Measurements from ENCODE around the gene NLRP5. TPM values are rescaled to one million over a fixed set of nuclear protein-coding genes. Genes with fewer than 3 reads are reported as not detected.

NLRP5 gene
- total RNA-seq, 1 experiment from 2014 or later, result not detected

DNA sequence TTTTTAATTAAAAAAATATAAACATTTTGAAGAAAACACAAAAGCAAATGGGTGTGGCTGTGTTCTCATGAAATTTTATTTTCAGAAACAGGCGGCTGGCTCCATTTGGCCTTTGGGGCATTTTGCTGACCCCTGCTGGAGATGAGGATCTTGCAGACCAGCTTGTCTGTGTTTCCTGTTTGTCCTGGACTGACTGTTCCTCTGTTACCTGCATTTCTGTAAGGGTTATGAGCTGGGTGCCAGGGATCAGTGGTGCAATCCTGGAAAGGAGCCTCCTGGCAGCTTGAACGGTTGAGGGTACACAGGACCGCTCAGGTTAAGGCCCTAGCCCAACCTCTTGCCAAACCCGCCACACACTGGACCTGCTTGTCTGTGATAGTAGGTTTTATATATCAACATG, 84.6 kb downstream of the NLRP5 start:
- DNase-seq (ENCODE audit: low spot score), result peak; percentile 63

DNA sequence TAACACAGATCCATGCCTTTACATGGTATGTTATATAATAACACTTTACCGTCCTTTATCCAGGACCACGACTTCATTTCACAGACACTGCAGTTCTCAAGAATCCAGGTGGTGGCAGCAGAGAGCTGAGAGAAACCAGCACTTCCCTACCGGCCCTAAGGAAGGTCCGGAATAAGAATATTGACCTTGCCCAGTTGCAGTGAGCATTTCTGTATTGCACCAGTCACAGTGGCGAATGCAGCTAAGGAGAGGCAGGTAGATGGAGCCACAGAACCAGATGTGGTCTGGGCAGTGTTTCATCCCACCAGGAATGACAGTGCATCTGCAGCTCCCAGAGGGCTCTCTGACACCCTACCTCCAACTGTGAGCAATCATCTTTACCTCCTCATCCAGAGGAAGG, 89.9 kb downstream of the NLRP5 start:
- peak; percentile 88 for DNase-seq (ENCODE audit: low spot score)

DNA sequence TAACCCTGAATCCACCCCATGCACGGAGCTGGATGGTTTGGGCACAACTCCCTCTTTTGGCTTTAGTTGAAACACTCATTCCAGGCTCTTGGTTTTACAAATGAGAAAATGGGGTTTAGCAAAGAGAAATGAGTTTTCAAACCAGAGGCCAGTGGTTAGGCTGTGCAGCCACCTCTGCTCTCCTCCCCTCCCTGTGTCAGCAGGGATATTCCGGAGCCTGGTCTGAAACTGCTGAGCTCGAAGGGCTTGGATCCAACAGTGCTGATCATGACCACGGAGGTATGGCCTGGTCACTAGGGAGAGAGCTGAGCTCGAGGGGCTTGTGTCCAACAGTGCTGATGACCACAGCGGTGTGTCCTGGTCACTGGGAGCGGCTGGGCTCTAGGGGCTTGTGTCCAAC, 93.0 kb downstream of the NLRP5 start:
- no peak for DNase-seq (ENCODE audit: low spot score)

DNA sequence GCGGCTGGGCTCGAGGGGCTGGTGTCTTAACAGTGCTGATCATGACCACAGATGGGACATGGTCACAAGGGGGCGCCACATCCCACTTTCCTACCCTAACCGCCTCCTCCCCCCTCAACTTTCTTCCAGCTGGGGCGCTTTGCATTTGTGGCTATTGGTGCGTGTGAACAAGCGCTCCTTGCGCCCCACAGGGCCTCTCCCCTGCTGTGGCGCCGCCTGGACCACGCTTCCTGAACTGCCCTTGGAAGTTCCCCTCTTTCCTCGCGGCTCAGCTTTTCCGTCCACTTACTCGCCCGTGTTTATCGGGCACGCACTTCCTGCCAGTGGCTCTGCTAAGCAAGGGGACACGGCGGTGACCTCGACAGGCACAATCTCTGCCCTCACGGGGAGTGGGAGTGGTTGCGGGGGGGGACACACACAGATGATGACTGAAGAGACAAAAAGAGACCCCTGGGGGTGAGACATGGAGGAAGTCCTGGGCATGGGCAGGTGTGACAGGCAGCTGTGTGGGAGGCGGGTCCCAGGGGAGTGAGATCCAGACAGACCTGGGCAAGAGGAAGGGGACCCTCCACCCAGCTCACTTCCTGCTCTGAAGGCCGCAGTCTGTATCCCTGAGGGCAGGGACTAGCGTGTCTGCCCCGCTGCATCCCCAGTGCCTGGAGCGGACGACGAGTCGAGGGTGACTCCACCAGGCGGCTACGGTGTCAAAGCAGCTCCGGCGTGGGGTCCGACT, 94.3 kb downstream of the NLRP5 start:
- peak; percentile 91 for DNase-seq (ENCODE audit: low spot score)

DNA sequence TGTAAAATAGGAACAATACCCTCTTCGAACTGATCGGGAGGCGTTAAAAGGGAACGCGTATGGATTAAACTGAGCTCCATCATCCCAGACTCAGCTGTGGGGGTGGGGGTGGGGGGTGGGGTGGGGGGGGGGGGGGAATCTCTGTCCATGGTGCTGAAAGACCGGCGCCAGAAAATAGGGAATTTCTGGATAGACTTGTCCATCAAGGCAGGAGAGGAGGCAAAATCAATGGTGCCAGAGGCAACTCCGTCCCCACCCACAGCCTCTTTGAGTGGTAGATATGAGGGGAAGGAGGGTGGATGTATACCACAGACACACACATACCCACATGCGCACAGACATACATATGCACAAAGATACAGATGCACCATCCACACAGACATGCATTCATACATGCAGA, 97.1 kb downstream of the NLRP5 start:
- DNase-seq (ENCODE audit: low spot score), result no peak

DNA sequence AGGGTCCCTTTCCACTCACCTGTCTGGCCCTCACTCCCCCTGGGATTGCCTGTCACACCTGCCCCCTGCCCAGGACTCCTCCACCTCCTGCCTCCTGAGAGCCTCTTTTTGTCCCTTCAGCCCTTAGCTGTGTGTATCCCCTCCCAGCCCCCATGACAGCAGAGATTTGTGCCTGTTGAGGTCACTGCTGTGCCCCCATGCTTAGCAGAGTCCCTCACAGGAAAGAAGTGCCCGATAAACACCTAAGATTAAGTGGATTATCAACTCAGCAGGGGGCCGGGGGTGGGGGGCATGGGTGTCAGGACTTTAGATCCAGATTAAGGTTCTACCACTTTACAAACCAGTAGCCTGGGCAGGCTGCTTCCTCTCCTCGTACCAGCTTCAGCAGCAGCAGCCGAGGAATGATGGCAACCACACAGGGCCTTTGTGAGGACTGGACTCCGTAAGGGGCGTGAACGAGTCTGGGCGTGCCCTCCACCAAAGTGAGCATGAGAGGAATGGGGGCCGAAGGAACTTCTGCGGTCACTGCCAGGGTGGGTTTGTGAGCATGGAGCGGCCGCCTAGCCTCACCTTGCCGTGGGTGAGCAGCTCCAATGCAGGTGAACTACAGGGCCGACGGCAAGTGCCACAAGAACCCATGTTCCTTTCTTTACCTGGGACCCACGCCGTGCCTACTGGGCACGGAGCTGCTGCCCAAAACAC, 98.4 kb downstream of the NLRP5 start:
- no peak for DNase-seq (ENCODE audit: low spot score)

DNA sequence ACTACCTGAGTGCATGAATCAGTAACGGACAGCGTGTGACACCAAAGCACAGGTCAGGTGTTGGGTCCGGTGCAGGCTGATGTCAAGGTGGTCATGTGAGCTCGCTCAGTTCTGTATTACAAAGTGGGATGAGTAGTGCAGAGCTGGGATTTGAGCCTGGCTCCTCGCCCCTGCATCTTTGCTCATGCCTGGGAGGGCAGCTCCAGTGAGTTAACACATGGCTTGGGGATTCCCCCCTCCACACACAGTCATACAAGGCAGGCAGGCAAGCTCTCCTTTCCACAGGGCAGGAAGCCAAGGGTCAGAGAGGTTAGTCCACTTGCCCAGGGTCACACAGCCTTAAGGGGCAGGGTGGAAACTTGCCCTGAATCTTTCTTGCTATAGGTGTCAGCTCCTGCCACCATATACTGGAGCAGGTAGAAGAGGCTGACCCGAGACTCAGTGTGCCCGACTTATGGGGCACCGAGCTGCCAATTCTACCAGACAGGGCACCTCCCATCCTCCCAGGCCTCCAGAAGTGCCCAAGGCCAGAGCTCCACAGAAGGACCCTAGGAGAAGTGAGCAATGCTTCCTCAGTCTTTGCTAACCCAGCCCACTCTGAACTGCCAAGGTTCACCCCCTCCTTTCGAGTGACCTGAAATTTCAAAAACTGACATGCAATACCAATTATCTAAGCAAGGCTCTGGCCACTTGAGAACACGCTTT, 99.1 kb downstream of the NLRP5 start:
- no peak for DNase-seq (ENCODE audit: low spot score)

DNA sequence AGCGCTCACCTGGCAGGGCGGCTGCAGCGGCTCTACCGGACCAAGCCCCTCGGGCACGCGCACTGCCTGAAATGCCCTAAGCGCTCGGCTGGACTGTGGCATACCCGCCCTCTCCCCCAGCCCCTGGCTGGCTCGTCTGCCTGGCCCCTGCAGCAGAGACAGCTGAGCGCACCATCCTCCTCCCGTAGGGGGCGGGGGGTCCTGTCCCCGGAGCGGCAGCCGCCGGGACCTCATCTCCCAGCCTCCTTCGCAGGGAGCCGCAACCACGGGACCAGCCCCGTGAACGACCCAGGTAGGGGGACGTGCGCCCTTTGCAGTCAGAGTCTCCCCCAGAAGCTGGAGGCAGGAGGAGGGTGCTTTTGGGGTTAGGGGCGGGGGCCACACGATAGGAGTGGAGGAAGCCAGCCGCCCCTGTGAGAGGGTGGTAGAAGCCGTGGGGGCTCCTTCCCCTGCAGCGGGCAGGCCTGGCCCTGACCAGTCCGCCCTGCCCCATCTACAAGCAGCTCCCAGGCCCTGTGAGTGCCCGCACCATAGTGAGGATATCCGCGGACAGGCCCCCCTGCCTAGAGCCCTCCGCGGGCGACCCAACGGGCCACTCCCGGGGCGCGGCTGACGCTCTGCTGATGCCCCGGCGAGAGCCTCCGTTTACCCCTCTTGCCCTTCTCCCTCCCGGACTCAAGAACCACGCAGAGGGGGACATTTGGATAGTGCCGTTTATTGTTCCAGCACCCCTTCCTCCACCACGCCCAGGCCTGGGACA, 100.3 kb downstream of the NLRP5 start:
- DNase-seq (ENCODE audit: low spot score), result no peak

DNA sequence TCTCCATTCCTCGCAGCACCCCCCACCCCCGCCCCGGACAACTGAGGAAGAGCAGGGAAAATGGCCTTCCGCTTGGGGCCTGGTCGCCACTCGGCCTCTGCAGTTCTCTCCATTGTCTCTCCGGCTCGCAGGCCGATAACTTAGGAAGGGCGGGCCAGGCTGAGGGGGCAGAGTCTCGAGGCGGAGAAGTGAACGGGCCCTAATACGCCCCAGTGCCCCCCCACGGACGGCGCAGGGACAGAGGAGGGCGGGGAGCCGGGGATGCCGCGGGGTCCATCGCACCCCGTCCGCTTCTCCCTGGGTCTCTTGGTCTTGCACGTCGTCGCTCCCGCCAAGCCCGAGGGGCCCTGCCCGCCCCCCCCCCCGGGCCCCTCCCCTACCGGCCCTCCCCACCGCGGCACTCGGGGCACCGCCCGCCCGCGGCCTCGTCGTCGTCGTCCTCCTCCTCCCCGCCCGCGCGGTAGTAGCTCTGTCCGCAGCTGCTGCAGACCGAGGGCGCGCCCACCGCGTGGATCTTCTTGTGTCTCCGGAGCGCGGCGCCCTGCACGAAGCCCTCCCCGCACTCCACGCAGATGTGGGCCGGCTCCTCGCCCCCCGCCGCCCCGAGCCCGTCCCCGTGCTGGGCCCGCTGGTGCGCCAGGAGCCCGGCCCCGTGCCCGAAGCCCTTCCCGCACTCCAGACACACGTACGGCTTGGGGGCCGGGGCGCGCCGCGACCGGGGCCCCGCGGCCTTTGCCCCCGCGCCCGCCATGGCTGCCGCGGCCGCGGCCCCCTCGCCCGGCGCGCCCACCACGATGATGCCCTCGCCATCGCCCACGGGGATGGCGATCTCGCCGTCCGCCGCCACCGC, 101.3 kb downstream of the NLRP5 start:
- no peak for DNase-seq (ENCODE audit: low spot score)

DNA sequence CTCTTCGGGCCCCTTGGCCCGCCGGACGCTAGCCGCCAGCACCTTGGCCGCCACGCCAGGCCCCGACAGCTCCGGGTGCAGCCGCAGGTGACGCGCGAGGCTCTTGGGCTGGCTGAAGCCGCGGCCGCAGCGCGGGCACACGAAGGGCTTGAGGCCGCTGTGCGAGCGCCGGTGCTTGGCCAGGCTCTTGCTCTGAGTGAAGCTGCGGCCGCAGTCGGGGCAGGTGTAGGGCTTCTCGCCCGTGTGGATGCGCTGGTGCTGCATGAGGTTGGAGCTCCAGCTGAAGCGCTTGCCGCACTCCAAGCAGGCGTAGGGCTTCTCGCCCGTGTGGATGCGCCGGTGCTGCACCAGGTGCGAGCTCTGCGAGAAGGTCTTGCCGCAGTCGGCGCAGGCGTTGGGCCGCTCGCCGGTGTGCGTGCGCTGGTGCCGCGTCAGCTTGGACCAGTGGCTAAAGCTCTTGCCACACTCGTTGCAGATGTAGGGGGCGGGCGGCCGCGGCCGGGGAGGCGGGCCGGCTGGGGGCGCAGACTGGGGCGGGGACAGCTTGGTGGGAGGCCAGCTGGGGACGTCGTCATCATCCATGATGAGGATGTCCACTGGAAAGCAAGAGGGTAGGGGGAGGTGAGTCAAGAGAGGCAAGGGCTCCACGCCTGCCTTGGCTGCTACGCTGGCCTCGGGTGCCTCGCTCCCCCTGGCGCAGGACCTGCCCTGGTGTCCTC, 102.1 kb downstream of the NLRP5 start:
- no peak for DNase-seq (ENCODE audit: low spot score)

DNA sequence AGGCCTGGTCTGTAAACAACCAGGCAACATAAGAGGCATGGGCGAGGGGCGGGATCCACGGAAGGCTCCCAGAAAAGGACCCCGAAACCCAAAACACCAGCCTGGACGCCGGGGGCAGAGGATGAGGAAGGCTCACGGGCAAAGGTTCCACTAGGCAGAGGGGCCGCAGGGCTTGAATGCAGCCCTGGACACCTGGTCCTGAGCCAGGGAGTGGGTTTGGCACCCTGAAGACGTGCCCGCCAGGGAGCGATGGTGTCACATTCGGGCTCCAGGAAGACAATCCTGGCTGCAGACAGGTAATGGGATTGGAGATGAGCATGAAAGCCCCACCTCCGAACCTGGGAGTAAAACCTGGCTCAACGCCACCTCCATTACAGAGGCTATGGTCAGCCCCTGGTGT, 102.8 kb downstream of the NLRP5 start:
- no peak for DNase-seq (ENCODE audit: low spot score)

DNA sequence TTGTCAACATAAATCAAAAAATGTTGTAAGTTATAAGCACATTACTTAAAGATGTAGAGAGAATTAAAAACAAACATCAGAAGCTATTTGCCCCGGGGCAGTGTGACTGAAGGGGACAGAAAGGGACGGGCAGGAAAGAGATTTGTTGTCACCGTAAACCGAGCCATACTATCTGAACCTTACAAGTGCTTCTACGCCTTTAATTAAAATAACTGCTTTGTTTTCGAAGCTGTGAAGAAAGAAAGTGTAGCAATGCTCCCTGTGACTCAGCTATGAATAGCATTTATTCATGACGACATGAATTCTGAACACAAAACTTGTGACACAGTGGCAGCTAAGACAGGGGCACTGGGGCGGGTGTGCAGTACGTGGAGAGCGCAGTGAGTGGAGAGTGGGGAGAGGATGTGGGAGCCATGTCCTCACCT, 104.5 kb downstream of the NLRP5 start:
- DNase-seq (ENCODE audit: low spot score), result no peak

DNA sequence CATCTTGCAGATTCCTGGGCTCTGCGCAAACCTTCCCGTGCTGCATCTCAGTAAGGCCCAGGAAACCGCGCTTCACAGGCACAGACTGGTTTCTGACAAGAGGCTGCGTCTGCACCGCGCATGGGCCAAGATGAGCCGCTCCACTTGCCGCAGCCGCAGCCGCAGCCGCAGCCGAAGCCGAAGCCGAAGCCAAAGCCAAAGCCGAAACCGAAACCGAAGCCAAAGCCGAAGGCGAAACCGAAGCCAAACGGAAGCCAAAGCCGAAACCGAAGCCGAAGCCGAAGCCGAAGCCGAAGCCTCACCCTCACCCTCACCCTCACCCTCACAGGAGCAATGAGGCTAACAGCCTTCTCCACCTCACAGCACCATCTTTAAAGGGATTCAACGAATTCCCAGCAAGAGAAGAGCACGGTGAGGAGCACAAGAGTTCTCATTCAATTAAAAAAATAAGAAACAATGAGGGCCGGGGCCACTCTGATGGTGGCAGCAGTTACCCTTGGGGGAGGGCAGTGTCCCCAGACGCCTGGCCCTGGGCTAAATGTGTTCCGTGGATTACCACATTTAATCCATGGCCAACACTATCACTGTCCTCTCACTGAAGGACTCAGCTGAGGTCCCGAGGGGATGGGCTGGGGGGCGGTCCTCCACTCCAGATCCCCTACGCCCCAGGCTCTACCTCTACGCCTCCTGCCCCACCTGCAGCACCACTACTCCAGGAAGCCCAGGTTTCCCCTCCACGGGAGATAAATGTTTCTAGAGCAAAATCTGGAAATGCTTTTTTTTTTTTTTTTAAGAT, 105.4 kb downstream of the NLRP5 start:
- DNase-seq (ENCODE audit: low spot score), result peak; percentile 63

DNA sequence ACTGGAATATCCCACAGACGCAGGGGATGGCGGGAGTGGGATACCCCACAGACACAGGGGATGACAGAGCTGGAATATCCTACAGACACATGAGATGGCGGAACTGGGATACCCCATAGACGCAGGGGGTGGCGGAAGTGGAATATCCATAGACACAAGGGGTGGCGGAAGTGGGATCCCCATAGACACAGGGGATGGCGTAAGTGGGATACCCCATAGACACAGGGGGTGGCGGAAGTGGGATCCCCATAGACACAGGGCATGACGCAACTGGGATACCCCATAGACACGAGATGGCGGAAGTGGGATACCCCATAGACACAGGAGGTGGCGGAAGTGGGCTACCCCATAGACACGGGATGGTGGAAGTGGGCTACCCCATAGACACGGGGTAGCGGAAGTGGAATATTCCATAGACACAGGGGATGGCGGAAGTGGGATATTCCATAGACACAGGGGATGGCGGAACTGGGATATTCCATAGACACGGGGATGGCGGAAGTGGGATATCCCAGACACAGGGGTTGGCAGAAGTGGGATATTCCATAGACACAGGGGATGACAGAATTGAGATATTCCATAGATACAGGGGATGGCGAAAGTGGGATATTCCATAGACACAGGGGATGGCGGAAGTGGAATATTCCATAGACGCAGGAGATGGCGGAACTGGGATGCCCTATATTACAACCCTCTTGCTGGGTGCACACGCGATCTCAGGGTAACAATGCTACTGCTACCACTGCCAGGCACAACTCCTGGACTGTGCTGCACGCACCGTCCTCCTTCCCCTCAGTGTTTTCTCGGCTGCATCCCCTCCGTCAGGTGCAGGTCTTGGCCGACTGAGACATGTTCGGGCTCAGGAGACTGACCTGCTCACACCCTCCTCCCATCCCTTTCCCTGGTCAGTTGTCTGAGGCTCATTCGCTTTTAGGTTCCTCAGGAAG, 106.4 kb downstream of the NLRP5 start:
- no peak for DNase-seq (ENCODE audit: low spot score)

DNA sequence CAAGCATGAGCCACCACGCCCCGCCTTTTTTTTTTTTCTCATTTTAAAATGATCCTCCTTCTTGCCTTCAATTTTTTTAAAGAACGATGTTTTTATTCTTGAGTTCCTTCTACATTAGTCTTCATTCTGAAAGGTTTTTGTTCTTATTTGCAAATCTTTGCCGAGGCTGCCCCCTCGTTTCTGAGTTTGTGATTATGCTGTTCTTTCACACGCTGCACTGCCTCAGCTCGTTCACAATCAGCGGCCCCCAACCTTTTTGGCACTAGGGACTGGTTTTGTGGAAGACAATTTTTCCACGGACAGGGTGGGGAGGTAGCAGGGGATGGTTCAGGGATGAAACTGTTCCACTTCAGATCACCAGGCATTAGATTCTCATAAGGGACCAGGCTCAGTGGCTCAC, 107.9 kb downstream of the NLRP5 start:
- no peak for DNase-seq (ENCODE audit: low spot score)

DNA sequence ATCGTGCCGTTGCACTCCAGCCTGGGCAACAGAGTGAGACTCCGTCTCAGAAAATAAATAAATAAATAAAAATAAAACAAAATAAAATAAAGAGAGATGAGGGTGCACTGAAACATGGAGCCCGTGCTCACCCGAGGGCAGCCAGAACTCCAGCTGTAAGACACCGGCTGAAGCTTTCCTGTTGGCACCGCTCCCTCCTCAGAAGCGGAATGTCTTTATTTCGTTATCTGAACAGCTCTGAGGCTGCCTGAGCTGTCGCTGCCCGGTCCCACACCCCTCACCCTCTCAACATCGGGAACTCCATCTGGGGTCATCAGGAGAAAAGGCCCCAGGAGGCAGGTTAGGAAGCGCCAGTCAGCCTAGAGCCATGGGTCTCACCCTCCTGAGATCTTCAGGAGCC, 110.1 kb downstream of the NLRP5 start:
- DNase-seq (ENCODE audit: low spot score), result no peak

DNA sequence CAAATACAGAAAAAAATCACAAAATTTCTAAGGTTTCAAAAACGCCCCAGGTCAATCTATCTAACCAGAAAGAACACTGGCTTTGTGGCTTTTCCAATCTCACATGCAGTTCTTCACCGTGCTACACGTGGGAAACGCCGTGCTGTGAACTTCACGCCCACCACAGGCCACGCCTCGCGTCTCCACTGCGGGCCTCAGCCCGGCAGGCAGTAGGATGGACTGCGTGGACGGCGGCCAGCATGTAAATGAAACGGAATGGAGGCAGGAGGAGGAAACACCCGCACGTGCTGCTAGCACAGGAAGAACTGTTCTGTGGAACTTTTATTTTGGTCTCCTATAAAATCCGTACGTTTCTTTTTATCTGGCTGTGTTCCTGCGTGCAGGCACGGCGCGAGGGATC, 110.7 kb downstream of the NLRP5 start:
- no peak for DNase-seq (ENCODE audit: low spot score)

DNA sequence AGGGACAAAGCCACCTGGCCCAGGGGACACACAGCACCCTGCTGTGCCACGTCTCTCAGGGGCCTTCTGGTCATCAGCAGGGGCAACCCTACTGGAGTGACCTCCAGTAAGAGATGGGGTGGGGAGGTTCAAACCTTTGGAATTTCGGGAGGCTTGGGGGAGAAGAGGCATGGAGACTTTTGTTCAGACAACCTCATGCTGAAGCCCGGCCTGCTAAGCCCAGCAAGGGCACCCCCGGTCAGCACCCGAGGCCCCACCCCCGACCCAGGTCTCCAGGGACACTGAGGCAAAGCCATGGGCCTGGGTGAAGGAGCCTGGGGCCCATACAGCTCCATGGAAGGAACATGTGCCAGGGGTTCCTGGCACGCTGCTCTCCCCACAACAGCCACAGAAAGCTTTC, 111.2 kb downstream of the NLRP5 start:
- no peak for DNase-seq (ENCODE audit: low spot score)

Measured in HT-29 (cell line).